ENCODE results near the gene NUDT4B.
"Not testable (repeated sequence)": the region's sequence is repeated elsewhere in the genome, so short reads cannot be mapped to it uniquely, and the experiment has no call there.

Gene NUDT4B

GRCh38 chr1:148793762-148794332 lies 45.3 kb downstream of the NUDT4B start:
- DNase-seq (ENCODE audit: low read depth in 4 of 4, low spot score in 1 of 4) = not testable (repeated sequence)

All from stimulated activated CD4-positive, alpha-beta T cell treated with anti-CD3 and anti-CD28 coated beads, Interleukin-1b, Interleukin-23, amount 100 ng/mL, for 24 hours (primary cell).